SK-N-MC (cell line): ENCODE measurements around the gene TMEM245.

Experiments
- EZH2 ChIP-seq: fragments of 200-600 bp; sonication (generic); IDR thresholded peaks from one replicate; pipeline ENCODE4 v1.6.1; 2017; ENCODE audit warnings: antibody characterized with exemption
- FOXP2 ChIP-seq: optimal IDR thresholded peaks from 2 replicates; pipeline ENCODE3; 2011; ENCODE audit warnings: mild to moderate bottlenecking, moderate library complexity; ENCODE audit not compliant: insufficient read depth; ENCODE audit errors: extremely low read length, control extremely low read depth
- POLR2AphosphoS5 ChIP-seq: IDR thresholded peaks from 2 replicates; pipeline ENCODE4 v1.6.1; 2012; ENCODE audit warnings: mild to moderate bottlenecking, low read depth, low read length, borderline replicate concordance

- no peak for TF ChIP-seq POLR2AphosphoS5
- no peak for TF ChIP-seq EZH2
- no peak for TF ChIP-seq FOXP2
Observed at GRCh38 chr9:109145051-109145450, 25.3 kb upstream of the TMEM245 start.
